Measurements from ENCODE around the gene CNIH4.

CNIH4 gene

DNA sequence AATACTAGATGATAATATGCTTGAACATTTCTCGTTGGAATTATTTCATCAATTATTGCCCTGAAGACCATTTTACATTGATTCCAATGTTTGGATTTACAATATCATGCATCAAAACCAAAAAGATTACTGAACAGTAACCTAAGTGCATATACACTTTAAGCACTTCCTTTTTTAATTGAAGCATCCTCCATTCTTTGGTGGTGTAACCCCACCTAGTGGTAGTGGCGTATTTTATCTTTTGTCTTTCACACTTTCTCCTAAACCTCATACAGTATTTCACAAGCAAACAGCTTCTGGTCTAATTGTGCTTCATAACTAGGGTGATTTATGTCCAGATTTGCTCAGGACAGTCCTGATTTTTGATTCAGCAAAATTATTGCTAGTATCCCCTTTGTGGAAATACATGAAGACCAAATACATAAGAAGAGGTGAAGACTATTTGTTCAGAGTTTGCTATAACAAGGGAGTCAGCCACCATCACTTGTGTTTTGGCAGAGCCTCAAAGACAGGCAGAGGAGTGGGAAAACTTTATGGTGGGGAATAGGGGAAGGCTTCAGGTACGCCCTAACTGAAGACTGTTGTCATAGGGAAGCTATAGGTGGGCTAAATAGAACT lies 23.3 kb upstream of the CNIH4 start (continued):
- TF ChIP-seq ZNF23 (tag by site-specific recombination; IDR thresholded peaks at IDR 0.05; ENCODE audit: borderline replicate concordance) (no peak), PRDM1 (tag by site-specific recombination; IDR thresholded peaks at IDR 0.05) (peak; percentile 59; the same call in 1 of the 2 replicates), ZNF133 (tag by site-specific recombination; IDR thresholded peaks at IDR 0.05) (no peak), ZNF169 (tag by site-specific recombination; IDR thresholded peaks at IDR 0.05) (0 out of 2 replicates have a peak, but pooled peaks have one; percentile 28), ZNF529 (tag by site-specific recombination; IDR thresholded peaks at IDR 0.05; ENCODE audit: insufficient replicate concordance) (no peak), ZNF335 (tag by site-specific recombination; conservative IDR thresholded peaks at IDR 0.05) (peak; percentile 17; the same call in 1 of the 2 replicates), ZNF558 (tag by site-specific recombination; IDR thresholded peaks at IDR 0.05) (0 out of 2 replicates have a peak, but pooled peaks have one; percentile 9), ZNF404 (tag by site-specific recombination; IDR thresholded peaks at IDR 0.05) (no peak), ZNF184 (tag by site-specific recombination; IDR thresholded peaks at IDR 0.05) (0 out of 2 replicates have a peak, but pooled peaks have one; percentile 40), ZNF24 (tag by site-specific recombination; IDR thresholded peaks at IDR 0.05) (0 out of 2 replicates have a peak, but pooled peaks have one; percentile 14), ZNF19 (tag by site-specific recombination; IDR thresholded peaks at IDR 0.05; ENCODE audit: low read depth) (no peak), ZNF366 (tag by site-specific recombination; conservative IDR thresholded peaks at IDR 0.05) (peak; percentile 68), ZBTB17 (tag by site-specific recombination; IDR thresholded peaks at IDR 0.05) (peak; percentile 70), FEZF1 (tag by site-specific recombination; IDR thresholded peaks at IDR 0.05) (no peak), ZNF629 (tag by site-specific recombination; IDR thresholded peaks at IDR 0.05) (peak; percentile 50), ZNF660 (tag by site-specific recombination; IDR thresholded peaks at IDR 0.05) (peak; percentile 82; the same call in 1 of the 2 replicates)
- TF ChIP-seq, protein P1, sequence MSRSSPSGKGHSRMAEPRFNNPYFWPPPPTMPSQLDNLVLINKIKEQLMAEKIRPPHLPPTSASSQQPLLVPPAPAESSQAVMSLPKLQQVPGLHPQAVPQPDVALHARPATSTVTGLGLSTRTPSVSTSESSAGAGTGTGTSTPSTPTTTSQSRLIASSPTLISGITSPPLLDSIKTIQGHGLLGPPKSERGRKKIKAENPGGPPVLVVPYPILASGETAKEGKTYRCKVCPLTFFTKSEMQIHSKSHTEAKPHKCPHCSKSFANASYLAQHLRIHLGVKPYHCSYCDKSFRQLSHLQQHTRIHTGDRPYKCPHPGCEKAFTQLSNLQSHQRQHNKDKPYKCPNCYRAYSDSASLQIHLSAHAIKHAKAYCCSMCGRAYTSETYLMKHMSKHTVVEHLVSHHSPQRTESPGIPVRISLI (tag by site-specific recombination; IDR thresholded peaks at IDR 0.05) = 0 out of 2 replicates have a peak, but pooled peaks have one; percentile 11
- TF ChIP-seq, protein P2, sequence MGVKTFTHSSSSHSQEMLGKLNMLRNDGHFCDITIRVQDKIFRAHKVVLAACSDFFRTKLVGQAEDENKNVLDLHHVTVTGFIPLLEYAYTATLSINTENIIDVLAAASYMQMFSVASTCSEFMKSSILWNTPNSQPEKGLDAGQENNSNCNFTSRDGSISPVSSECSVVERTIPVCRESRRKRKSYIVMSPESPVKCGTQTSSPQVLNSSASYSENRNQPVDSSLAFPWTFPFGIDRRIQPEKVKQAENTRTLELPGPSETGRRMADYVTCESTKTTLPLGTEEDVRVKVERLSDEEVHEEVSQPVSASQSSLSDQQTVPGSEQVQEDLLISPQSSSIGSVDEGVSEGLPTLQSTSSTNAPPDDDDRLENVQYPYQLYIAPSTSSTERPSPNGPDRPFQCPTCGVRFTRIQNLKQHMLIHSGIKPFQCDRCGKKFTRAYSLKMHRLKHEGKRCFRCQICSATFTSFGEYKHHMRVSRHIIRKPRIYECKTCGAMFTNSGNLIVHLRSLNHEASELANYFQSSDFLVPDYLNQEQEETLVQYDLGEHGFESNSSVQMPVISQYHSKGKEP (tag by site-specific recombination; IDR thresholded peaks at IDR 0.05) = peak; percentile 60; the same call in 1 of the 2 replicates
- TF ChIP-seq, protein P3, sequence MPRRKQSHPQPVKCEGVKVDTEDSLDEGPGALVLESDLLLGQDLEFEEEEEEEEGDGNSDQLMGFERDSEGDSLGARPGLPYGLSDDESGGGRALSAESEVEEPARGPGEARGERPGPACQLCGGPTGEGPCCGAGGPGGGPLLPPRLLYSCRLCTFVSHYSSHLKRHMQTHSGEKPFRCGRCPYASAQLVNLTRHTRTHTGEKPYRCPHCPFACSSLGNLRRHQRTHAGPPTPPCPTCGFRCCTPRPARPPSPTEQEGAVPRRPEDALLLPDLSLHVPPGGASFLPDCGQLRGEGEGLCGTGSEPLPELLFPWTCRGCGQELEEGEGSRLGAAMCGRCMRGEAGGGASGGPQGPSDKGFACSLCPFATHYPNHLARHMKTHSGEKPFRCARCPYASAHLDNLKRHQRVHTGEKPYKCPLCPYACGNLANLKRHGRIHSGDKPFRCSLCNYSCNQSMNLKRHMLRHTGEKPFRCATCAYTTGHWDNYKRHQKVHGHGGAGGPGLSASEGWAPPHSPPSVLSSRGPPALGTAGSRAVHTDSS (tag by site-specific recombination; IDR thresholded peaks at IDR 0.05) = no peak
- TF ChIP-seq, protein P4, sequence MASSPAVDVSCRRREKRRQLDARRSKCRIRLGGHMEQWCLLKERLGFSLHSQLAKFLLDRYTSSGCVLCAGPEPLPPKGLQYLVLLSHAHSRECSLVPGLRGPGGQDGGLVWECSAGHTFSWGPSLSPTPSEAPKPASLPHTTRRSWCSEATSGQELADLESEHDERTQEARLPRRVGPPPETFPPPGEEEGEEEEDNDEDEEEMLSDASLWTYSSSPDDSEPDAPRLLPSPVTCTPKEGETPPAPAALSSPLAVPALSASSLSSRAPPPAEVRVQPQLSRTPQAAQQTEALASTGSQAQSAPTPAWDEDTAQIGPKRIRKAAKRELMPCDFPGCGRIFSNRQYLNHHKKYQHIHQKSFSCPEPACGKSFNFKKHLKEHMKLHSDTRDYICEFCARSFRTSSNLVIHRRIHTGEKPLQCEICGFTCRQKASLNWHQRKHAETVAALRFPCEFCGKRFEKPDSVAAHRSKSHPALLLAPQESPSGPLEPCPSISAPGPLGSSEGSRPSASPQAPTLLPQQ (tag by site-specific recombination; IDR thresholded peaks at IDR 0.05) = peak; percentile 59; the same call in 1 of the 2 replicates
- TF ChIP-seq, protein P5, sequence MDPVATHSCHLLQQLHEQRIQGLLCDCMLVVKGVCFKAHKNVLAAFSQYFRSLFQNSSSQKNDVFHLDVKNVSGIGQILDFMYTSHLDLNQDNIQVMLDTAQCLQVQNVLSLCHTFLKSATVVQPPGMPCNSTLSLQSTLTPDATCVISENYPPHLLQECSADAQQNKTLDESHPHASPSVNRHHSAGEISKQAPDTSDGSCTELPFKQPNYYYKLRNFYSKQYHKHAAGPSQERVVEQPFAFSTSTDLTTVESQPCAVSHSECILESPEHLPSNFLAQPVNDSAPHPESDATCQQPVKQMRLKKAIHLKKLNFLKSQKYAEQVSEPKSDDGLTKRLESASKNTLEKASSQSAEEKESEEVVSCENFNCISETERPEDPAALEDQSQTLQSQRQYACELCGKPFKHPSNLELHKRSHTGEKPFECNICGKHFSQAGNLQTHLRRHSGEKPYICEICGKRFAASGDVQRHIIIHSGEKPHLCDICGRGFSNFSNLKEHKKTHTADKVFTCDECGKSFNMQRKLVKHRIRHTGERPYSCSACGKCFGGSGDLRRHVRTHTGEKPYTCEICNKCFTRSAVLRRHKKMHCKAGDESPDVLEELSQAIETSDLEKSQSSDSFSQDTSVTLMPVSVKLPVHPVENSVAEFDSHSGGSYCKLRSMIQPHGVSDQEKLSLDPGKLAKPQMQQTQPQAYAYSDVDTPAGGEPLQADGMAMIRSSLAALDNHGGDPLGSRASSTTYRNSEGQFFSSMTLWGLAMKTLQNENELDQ (tag by site-specific recombination; IDR thresholded peaks at IDR 0.05; ENCODE audit: low read depth) = no peak

All from HEK293 (cell line).